ENCODE data around the gene PEX11B. TPM values are rescaled to one million over a fixed set of nuclear protein-coding genes. Genes with fewer than 3 reads are reported as not detected.

PEX11B gene
- total RNA-seq, 1 experiment from 2014 or later, result 36.2 TPM

GRCh38 chr1:145961425-145962156, 43.1 kb upstream of the PEX11B start:
- no TSS peak for BruUV-seq (replicated peaks)
- Mint-ChIP-seq H3K36me3 (ENCODE audit: insufficient read depth, unreplicated experiment) (peaks cover 5% of the 10 kb centered on the region), H3K27ac (ENCODE audit: low read depth, unreplicated experiment) (peak overlapping the region; percentile 3), H3K4me3 (ENCODE audit: unreplicated experiment) (peak overlapping the region; percentile 92), H3K27me3 (ENCODE audit: insufficient read depth, unreplicated experiment) (no peaks in the 10 kb centered on the region), H3K4me1 (ENCODE audit: insufficient read depth, unreplicated experiment) (peaks cover 62% of the 10 kb centered on the region), H3K9me3 (ENCODE audit: unreplicated experiment) (no peaks in the 10 kb centered on the region)
- DNase-seq (ENCODE audit: unreplicated experiment), result no peak
- TF ChIP-seq CTCF (IDR thresholded peaks at IDR 0.05; ENCODE audit: unreplicated experiment), result no peak
- ChIA-PET CTCF (interaction anchor here (0.7 to 9.1 kb wide), 5 partner anchors 17 to 102 kb away, joined by 4 to 145 read pairs (median 4); partner anchors contain the start of gene PIAS3), POLR2A (interaction anchor here (1.1 to 7.9 kb wide), 8 partner anchors 6 to 102 kb away, joined by 3 to 226 read pairs (median 83); partner anchors contain the start of genes LIX1L, PIAS3, RBM8A and TXNIP)
- intact Hi-C loops (cut with micrococcal nuclease), result loop anchor here (2.0 to 5.0 kb wide), 2 partner anchors 35 to 54 kb away; partner anchors contain the start of gene RBM8A

DNA sequence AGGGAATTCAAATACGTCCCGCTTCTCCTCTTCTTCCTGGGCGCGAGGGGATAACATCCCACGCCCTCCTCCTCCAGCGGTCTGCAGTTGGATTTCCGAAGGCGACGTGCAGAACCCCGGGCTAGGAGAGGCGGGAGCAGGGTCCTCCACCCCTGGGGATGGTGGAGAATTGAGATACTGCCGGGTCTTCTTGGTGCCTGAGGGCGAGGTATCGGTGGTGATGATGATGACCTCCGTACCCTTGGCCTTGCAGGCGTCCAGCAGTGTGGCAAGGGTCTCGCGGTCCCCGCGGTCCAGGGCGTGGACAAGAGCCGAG, 42.5 kb upstream of the PEX11B start:
- ChIA-PET CTCF (interaction anchor here (1.1 to 9.1 kb wide), 2 partner anchors 18 to 69 kb away, joined by 3 to 145 read pairs; no protein-coding TSS in a partner anchor), POLR2A (interaction anchor here (0.6 kb wide), 1 partner anchor 103 kb away, joined by 3 read pairs; no protein-coding TSS in a partner anchor)
- BruUV-seq (replicated peaks), result no TSS peak
- intact Hi-C loops (cut with micrococcal nuclease), result loop anchor here (5.0 kb wide), 1 partner anchor 54 kb away; no protein-coding TSS in a partner anchor
- Mint-ChIP-seq H3K27me3 (ENCODE audit: insufficient read depth, unreplicated experiment) (no peaks in the 10 kb centered on the region), H3K9me3 (ENCODE audit: unreplicated experiment) (no peaks in the 10 kb centered on the region), H3K4me1 (ENCODE audit: insufficient read depth, unreplicated experiment) (peaks cover 67% of the 10 kb centered on the region), H3K4me3 (ENCODE audit: unreplicated experiment) (peak overlapping the region; percentile 52), H3K27ac (ENCODE audit: low read depth, unreplicated experiment) (no peak overlapping the region), H3K36me3 (ENCODE audit: insufficient read depth, unreplicated experiment) (peaks cover 5% of the 10 kb centered on the region)
- TF ChIP-seq CTCF (IDR thresholded peaks at IDR 0.05; ENCODE audit: unreplicated experiment), result no peak
- no peak for DNase-seq (ENCODE audit: unreplicated experiment)

- Mint-ChIP-seq H3K36me3 (ENCODE audit: insufficient read depth, unreplicated experiment) (peaks cover 5% of the 10 kb centered on the region), H3K9me3 (ENCODE audit: unreplicated experiment) (no peaks in the 10 kb centered on the region), H3K27ac (ENCODE audit: low read depth, unreplicated experiment) (no peak overlapping the region), H3K4me1 (ENCODE audit: insufficient read depth, unreplicated experiment) (peaks cover 72% of the 10 kb centered on the region), H3K27me3 (ENCODE audit: insufficient read depth, unreplicated experiment) (no peaks in the 10 kb centered on the region), H3K4me3 (ENCODE audit: unreplicated experiment) (peak overlapping the region; percentile 52)
- POLR2A ChIA-PET, result interaction anchor here (0.6 to 0.7 kb wide), 2 partner anchors 29 to 103 kb away, joined by 3 read pairs; no protein-coding TSS in a partner anchor
- TF ChIP-seq CTCF (IDR thresholded peaks at IDR 0.05; ENCODE audit: unreplicated experiment), result no peak
- intact Hi-C loops (cut with micrococcal nuclease), result loop anchor here (5.0 kb wide), 1 partner anchor 53 kb away; no protein-coding TSS in a partner anchor
- CTCF ChIA-PET, result interaction anchor here (0.6 to 1.1 kb wide), 2 partner anchors 68 to 115 kb away, joined by 3 read pairs; no protein-coding TSS in a partner anchor
- DNase-seq (ENCODE audit: unreplicated experiment), result no peak
- no TSS peak for BruUV-seq (replicated peaks)
These were observed 42.1 kb upstream of the PEX11B start for GRCh38 chr1:145960468-145961108.

DNA sequence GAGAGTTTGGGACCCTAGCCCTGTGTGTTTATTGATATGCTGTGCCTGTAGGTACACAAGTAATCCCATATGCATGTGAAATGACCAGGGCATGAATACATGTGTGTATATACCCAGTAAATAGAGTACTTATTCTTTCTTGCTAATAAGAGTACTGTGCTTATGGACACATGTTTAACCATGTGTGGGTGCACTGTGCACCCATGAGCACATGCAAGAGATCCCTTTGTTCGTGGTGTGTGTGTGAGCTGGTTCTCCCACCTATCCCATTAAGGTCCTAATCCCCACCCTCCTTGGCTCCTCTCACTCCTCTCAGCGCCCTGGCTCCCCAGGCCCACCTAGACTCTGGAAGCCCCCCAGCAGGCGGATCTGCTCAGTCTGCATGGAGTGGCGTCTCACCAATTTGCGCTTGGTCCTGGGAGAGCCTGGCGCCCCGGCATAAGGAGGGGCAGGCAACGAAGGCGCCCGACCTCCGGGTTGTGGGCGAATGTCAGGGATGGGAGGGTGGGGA, 41.5 kb upstream of the PEX11B start:
- Mint-ChIP-seq H3K4me3 (ENCODE audit: unreplicated experiment) (no peak overlapping the region), H3K27ac (ENCODE audit: low read depth, unreplicated experiment) (peak overlapping the region; percentile 5), H3K36me3 (ENCODE audit: insufficient read depth, unreplicated experiment) (peaks cover 5% of the 10 kb centered on the region), H3K4me1 (ENCODE audit: insufficient read depth, unreplicated experiment) (peaks cover 74% of the 10 kb centered on the region), H3K27me3 (ENCODE audit: insufficient read depth, unreplicated experiment) (no peaks in the 10 kb centered on the region), H3K9me3 (ENCODE audit: unreplicated experiment) (no peaks in the 10 kb centered on the region)
- no peak for DNase-seq (ENCODE audit: unreplicated experiment)
- no TSS peak for BruUV-seq (replicated peaks)
- POLR2A ChIA-PET, result interaction anchor here (0.7 kb wide), 2 partner anchors 28 to 182 kb away, joined by 3 read pairs; no protein-coding TSS in a partner anchor
- intact Hi-C loops (cut with micrococcal nuclease), result loop anchor here (5.0 kb wide), 1 partner anchor 53 kb away; no protein-coding TSS in a partner anchor
- CTCF ChIA-PET, result interaction anchor here (0.6 to 3.8 kb wide), 4 partner anchors 18 to 114 kb away, joined by 3 to 32 read pairs (median 15); no protein-coding TSS in a partner anchor
- TF ChIP-seq CTCF (IDR thresholded peaks at IDR 0.05; ENCODE audit: unreplicated experiment), result no peak
